Neural cell (in vitro differentiated cells): ENCODE measurements around the gene CDK5R1. TPM values are rescaled to one million over a fixed set of nuclear protein-coding genes. Genes with fewer than 3 reads are reported as not detected.

Experiments
- H2AFZ ChIP-seq: fragments of 200-600, 300-800 bp; sonication (generic), shearing (Covaris generic); 2 replicates; pipeline ENCODE4 v1.6.0; 2014; ENCODE audit warnings: low read depth, mild to moderate bottlenecking, antibody characterized with exemption, low read length, moderate library complexity
- H3F3A ChIP-seq: fragments of 200-600 bp; shearing (Covaris generic); 2 replicates; pipeline ENCODE4 v1.6.1; 2016; ENCODE audit warnings: mild to moderate bottlenecking, moderate library complexity, mixed read lengths, antibody characterized with exemption, low read length; ENCODE audit not compliant: insufficient read depth, poor library complexity, severe bottlenecking
- H3K27ac ChIP-seq: fragments of 200-600, 300-800 bp; sonication (generic), shearing (Covaris generic); 2 replicates; pipeline ENCODE4 v1.5.1; 2014; ENCODE audit warnings: mild to moderate bottlenecking, low read length, moderate library complexity
- H3K27me3 ChIP-seq: fragments of 300-800, 200-600 bp; sonication (generic), shearing (Covaris generic); 2 replicates; pipeline ENCODE4 v1.6.0; 2014; ENCODE audit warnings: mild to moderate bottlenecking, low read depth, low read length, moderate library complexity; ENCODE audit not compliant: insufficient read depth
- H3K36me3 ChIP-seq: fragments of 300-800, 200-600 bp; sonication (generic), shearing (Covaris generic); 2 replicates; pipeline ENCODE4 v1.5.1; 2014; ENCODE audit warnings: mild to moderate bottlenecking, antibody characterized with exemption, low read length, moderate library complexity; ENCODE audit not compliant: insufficient read depth
- H3K4me2 ChIP-seq: fragments of 300-800, 200-600 bp; sonication (generic), shearing (Covaris generic); 2 replicates; pipeline ENCODE4 v1.6.0; 2014; ENCODE audit warnings: mild to moderate bottlenecking, low read length
- H3K4me3 ChIP-seq: fragments of 300-800, 200-600 bp; sonication (generic), shearing (Covaris generic); 2 replicates; pipeline ENCODE4 v1.5.1; 2014; ENCODE audit warnings: mild to moderate bottlenecking, low read length, moderate library complexity
- H3K79me2 ChIP-seq: fragments of 200-600 bp; shearing (Covaris generic); replicated peaks from 2 replicates; pipeline ENCODE4 v1.6.0; 2014; ENCODE audit warnings: mild to moderate bottlenecking, low read length, moderate library complexity; ENCODE audit not compliant: insufficient read depth
- H3K9ac ChIP-seq: fragments of 300-800, 200-600 bp; sonication (generic), shearing (Covaris generic); 2 replicates; pipeline ENCODE4 v1.6.1; 2016; ENCODE audit warnings: mild to moderate bottlenecking, low read length, mixed read lengths
- H3K9me2 ChIP-seq: fragments of 200-600 bp; shearing (Covaris generic); 2 replicates; pipeline ENCODE4 v1.6.1; 2016; ENCODE audit warnings: mild to moderate bottlenecking, low read length, mixed read lengths; ENCODE audit not compliant: insufficient read depth
- H3K9me3 ChIP-seq: fragments of 200-600, 300-800 bp; sonication (generic), shearing (Covaris generic); 2 replicates; pipeline ENCODE4 v1.6.1; 2016; ENCODE audit warnings: mild to moderate bottlenecking, mixed run types, low read length, moderate library complexity, mixed read lengths
- H4K20me1 ChIP-seq: fragments of 200-600 bp; shearing (Covaris generic); 2 replicates; pipeline ENCODE4 v1.6.1; 2016; ENCODE audit warnings: mild to moderate bottlenecking, mixed run types; ENCODE audit not compliant: insufficient read depth
- EP300 ChIP-seq: fragments of 450-650 bp; conservative IDR thresholded peaks from 2 replicates; pipeline ENCODE4 v1.6.1; 2014; ENCODE audit warnings: antibody characterized with exemption, mild to moderate bottlenecking, moderate library complexity; ENCODE audit not compliant: poor library complexity, severe bottlenecking
- EZH2 ChIP-seq: fragments of 200-600, 300-800 bp; shearing (Covaris generic), sonication (generic); IDR thresholded peaks from 2 replicates; pipeline ENCODE4 v1.6.1; 2014; ENCODE audit warnings: antibody characterized with exemption, low read length, borderline replicate concordance, mild to moderate bottlenecking; ENCODE audit not compliant: insufficient read depth, poor library complexity, severe bottlenecking
- MXI1 ChIP-seq: fragments of 450-650 bp; conservative IDR thresholded peaks from 2 replicates; pipeline ENCODE4 v1.6.1; 2014; ENCODE audit warnings: antibody characterized with exemption, mild to moderate bottlenecking; ENCODE audit not compliant: poor library complexity, severe bottlenecking
- POLR2AphosphoS5 ChIP-seq: IDR thresholded peaks from 2 replicates; pipeline ENCODE4 v1.6.1; 2012
- RAD21 ChIP-seq: fragments of 450-650 bp; conservative IDR thresholded peaks from 2 replicates; pipeline ENCODE4 v1.6.1; 2014; ENCODE audit warnings: antibody characterized with exemption, mild to moderate bottlenecking, moderate library complexity
- SMC3 ChIP-seq: fragments of 450-650 bp; conservative IDR thresholded peaks from 2 replicates; pipeline ENCODE4 v1.6.1; 2014; ENCODE audit warnings: antibody characterized with exemption, mild to moderate bottlenecking, moderate library complexity; ENCODE audit not compliant: poor library complexity
- TAF1 ChIP-seq: IDR thresholded peaks from 2 replicates; pipeline ENCODE4 v1.6.1; 2012; ENCODE audit warnings: low read depth
- polyA plus RNA-seq: library from polyadenylated mRNA; depleted of rRNA; stranded (reverse); fragments of >200 nt; gene quantifications from 2 replicates; pipeline ENCODE4 v1.2.3, GENCODE V29; 2014
- TF ChIP-seq, protein P1 (sequence below): IDR thresholded peaks from 2 replicates; pipeline ENCODE4 v1.6.1; 2012; ENCODE audit warnings: borderline replicate concordance
- TF ChIP-seq, protein P2 (sequence below): fragments of 450-650 bp; IDR thresholded peaks from 2 replicates; pipeline ENCODE4 v1.5.1; 2014; ENCODE audit warnings: antibody characterized with exemption, mild to moderate bottlenecking, moderate library complexity; ENCODE audit not compliant: poor library complexity, severe bottlenecking

CDK5R1 gene
- polyA plus RNA-seq, 1 donor from 2014 or later, result 199 TPM

DNA sequence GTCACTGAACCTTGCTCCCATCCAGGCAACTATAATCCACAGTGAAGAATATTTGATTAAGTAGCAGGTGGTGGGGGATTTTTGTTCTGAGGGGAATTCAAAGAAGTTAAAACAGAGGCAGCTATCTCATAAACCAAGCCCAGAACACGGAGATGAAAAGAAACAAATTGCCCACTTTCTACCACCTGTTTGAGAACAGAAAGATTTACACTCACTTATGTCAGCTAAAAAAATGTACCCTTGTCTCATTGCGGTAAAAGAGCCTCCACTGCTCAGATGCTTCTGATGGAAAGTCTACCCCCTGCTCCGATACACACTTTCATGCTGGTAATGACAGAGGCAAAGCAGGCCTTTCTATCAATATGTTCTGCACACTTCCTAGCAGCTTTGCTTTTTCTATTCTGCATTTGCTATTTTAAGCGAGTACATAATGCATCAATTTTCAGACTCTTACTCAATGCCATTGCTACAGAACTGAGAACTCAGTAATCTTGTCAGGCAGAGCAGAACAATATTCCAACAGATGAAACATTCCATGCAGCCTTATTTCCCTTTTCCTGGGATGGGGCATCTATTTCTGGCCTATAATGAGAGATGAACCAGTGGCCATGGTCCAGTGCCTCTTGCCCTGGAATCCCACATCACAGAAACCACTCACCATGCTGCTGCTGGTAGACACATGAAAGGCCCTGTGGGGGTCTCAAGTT lies 29.0 kb downstream of the CDK5R1 start:
- Histone ChIP-seq H3F3A (peaks cover 5% of the 10 kb centered on the region), H4K20me1 (no peaks in the 10 kb centered on the region), H3K4me3 (no peak overlapping the region), H3K9me2 (no peaks in the 10 kb centered on the region), H3K36me3 (no peaks in the 10 kb centered on the region), H3K27me3 (no peaks in the 10 kb centered on the region), H3K27ac (peak overlapping the region; percentile 100), H3K9ac (peak overlapping the region; percentile 33), H3K79me2 (peaks cover 6% of the 10 kb centered on the region), H2AFZ (no peak overlapping the region), H3K4me2 (peak overlapping the region; percentile 30), H3K9me3 (no peaks in the 10 kb centered on the region)
- TF ChIP-seq, protein P1, sequence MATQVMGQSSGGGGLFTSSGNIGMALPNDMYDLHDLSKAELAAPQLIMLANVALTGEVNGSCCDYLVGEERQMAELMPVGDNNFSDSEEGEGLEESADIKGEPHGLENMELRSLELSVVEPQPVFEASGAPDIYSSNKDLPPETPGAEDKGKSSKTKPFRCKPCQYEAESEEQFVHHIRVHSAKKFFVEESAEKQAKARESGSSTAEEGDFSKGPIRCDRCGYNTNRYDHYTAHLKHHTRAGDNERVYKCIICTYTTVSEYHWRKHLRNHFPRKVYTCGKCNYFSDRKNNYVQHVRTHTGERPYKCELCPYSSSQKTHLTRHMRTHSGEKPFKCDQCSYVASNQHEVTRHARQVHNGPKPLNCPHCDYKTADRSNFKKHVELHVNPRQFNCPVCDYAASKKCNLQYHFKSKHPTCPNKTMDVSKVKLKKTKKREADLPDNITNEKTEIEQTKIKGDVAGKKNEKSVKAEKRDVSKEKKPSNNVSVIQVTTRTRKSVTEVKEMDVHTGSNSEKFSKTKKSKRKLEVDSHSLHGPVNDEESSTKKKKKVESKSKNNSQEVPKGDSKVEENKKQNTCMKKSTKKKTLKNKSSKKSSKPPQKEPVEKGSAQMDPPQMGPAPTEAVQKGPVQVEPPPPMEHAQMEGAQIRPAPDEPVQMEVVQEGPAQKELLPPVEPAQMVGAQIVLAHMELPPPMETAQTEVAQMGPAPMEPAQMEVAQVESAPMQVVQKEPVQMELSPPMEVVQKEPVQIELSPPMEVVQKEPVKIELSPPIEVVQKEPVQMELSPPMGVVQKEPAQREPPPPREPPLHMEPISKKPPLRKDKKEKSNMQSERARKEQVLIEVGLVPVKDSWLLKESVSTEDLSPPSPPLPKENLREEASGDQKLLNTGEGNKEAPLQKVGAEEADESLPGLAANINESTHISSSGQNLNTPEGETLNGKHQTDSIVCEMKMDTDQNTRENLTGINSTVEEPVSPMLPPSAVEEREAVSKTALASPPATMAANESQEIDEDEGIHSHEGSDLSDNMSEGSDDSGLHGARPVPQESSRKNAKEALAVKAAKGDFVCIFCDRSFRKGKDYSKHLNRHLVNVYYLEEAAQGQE, result peak; percentile 55
- TF ChIP-seq EZH2 (no peak), MXI1 (no peak), TAF1 (no peak), POLR2AphosphoS5 (no peak)

DNA sequence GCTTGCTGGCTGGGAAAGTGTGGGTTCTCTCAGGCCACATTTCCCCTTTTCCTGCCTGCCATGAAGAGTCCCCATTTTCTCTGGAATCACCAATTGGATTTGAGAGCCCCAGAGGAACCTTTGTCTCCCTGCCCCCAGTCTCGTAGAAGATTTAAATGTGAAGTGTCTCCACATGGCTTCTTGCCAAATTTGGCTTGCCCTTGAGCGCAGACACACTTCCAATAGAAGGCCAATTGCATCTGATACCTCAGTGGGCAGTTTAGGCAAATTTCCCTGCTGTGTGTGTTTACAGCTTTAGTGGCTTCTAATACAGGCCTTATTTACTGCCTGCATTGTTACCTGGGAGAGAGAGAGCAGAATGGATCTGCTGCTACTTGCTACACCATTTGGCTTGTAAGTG lies 29.7 kb downstream of the CDK5R1 start:
- H3K27me3 ChIP-seq, result no peaks in the 10 kb centered on the region
- H3K4me2 ChIP-seq, result no peak overlapping the region
- H3K9me2 ChIP-seq, result no peaks in the 10 kb centered on the region
- peaks cover 8% of the 10 kb centered on the region for H3F3A ChIP-seq
- no peak overlapping the region for H2AFZ ChIP-seq
- H3K9ac ChIP-seq, result peak overlapping the region; percentile 9
- H3K9me3 ChIP-seq, result no peaks in the 10 kb centered on the region
- H4K20me1 ChIP-seq, result no peaks in the 10 kb centered on the region
- H3K36me3 ChIP-seq, result no peaks in the 10 kb centered on the region
- peaks cover 6% of the 10 kb centered on the region for H3K79me2 ChIP-seq
- peak overlapping the region; percentile 100 for H3K27ac ChIP-seq
- no peak for TF ChIP-seq TAF1
- TF ChIP-seq SMC3, result no peak
- no peak for TF ChIP-seq MXI1
- TF ChIP-seq EZH2, result no peak
- TF ChIP-seq, protein P1, result no peak
- TF ChIP-seq, protein P2, sequence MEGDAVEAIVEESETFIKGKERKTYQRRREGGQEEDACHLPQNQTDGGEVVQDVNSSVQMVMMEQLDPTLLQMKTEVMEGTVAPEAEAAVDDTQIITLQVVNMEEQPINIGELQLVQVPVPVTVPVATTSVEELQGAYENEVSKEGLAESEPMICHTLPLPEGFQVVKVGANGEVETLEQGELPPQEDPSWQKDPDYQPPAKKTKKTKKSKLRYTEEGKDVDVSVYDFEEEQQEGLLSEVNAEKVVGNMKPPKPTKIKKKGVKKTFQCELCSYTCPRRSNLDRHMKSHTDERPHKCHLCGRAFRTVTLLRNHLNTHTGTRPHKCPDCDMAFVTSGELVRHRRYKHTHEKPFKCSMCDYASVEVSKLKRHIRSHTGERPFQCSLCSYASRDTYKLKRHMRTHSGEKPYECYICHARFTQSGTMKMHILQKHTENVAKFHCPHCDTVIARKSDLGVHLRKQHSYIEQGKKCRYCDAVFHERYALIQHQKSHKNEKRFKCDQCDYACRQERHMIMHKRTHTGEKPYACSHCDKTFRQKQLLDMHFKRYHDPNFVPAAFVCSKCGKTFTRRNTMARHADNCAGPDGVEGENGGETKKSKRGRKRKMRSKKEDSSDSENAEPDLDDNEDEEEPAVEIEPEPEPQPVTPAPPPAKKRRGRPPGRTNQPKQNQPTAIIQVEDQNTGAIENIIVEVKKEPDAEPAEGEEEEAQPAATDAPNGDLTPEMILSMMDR, result no peak
- no peak for TF ChIP-seq EP300
- no peak for TF ChIP-seq POLR2AphosphoS5
- no peak for TF ChIP-seq RAD21
- H3K4me3 ChIP-seq, result no peak overlapping the region
